NCI-H1417 (cell line): ENCODE results near the gene RBBP8NL.

ENCODE experiments used
- DNase-seq, 3 experiments: peaks; one replicate each; lab custom pipeline; 2025; lab: John Stamatoyannopoulos, UW

Gene RBBP8NL

DNA sequence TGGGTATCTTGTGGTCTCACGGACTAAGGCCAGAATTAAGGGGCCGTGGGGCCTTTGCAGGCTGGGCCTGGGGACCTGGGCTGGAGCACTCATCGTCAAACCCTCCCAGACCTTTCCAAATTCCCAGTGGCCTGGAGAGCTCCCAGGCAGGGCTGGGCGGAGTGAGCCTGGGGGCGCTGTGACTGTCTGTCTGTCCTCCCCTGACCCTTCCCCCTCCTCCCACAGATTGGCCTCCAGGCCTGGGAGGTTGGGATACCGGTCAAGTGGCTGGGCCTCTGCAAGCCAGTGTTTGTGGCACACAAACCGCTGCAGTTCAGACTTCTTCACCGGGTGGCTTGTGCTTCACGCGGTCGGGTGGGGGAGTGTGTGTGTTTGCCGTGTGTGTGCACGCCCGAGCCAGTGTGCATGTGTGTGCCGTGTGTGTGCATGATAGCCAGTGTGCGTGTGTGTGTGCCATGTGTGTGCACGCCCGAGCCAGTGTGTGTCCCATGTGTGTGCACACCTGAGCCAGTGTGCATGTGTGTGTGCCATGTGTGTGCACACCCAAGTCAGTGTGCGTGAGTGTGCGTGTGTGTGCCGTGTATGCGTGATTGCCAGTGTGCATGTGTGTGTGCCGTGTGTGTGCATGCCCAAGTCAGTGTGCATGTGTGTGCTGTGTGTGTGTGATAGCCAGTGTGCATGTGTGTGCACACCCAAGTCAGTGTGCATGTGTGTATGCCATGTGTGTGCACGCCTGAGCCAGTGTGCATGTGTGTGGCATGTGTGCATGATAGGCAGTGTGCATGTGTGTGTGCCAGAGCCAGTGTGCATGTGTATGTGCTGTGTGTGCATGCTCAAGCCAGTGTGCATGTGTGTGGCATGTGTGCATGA, 6.3 kb downstream of the RBBP8NL start:
- DNase-seq: no peak

DNA sequence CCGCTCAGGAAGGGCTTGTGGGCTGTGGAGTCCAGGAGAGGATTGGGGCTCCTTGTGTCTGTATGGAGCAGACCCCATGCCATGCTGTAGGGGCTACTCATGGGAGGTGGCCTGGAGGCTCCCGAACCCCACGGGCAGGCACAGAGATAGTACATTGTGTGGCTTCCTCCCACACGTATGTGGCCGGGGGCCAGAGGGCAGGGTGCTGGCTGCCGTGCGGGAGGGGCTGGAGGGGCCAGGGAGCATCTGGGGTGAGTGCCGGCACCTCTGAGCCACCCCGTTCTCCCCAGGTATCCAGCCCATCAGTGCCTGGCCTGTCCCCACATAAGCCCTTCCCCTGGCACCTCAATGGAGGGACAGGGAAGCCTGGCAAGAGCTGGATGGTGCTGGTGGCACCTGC, 7.6 kb downstream of the RBBP8NL start:
- DNase-seq: no peak

DNA sequence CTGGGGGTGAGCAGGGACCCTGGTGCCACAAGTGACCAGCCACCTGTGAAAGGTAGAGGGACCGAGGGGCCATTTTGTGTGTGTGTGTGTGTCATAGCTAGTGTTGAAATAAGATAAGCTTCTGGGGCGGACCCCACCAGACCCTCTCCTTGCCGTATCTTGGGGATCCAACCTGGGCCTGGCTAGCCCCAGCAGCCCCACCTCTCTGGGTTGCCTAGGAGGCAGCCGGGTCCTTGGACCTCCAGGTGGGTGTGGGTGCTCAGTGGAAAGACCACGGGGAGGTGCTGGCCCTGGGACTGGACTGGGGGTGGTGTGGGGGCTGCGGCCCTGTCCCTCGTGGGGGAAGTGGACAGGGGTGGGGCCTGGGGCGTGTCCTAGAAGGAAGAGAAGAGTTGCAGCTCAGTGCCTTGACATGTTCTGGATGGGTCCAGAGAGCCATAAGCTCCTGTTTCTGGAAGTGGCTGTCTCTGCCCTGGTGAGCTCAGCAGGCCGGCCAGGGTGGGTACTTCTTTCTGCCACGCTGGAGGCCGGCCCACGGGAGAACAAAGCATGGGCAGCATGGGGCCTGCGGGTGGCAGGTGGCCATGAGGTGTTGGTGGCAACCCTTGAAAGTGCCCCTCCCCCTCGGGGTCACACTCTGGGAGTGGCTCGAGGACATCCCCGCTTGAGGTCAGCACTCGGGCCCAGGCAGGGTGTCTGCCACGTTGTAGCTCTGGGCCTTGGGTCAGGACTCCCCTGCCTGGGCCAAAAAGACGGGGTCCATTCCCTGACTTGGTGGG, 8.4 kb downstream of the RBBP8NL start:
- no peak for DNase-seq

DNA sequence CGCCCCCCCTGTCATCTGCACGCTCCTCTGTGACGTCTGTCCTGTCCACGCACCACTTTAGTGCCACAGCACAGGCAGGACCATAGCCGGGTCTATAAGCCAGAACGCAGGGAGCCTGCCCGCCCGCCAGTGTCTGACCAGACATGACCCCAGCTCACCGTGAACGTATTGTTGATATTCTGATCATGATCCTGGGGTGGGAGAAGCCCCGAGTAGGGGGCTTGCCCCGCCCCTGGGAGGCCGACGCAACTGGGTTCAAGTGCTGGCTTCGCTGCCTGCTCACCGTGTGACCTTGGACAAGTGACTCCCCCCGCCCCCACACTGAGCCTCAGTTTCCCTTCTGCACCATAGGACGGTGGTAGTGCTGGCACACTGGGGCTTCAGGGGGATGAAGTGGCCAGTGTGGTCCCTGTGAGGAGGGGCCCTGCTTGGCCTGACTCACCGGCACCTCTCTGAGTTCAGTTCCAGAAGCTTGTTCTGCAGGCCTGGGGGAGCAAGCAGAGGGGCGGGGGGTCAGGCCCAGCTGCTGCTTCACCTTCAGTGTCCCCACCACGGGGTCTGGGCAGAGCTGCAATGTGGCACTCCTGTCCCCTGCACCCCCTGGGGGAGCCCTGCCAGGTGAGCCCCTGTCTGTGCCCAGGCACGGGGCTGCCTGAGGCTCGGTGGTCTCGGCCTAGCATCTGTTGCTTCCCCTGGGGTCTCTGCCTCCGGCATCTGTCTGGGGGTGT, 9.2 kb downstream of the RBBP8NL start:
- no peak for DNase-seq

DNA sequence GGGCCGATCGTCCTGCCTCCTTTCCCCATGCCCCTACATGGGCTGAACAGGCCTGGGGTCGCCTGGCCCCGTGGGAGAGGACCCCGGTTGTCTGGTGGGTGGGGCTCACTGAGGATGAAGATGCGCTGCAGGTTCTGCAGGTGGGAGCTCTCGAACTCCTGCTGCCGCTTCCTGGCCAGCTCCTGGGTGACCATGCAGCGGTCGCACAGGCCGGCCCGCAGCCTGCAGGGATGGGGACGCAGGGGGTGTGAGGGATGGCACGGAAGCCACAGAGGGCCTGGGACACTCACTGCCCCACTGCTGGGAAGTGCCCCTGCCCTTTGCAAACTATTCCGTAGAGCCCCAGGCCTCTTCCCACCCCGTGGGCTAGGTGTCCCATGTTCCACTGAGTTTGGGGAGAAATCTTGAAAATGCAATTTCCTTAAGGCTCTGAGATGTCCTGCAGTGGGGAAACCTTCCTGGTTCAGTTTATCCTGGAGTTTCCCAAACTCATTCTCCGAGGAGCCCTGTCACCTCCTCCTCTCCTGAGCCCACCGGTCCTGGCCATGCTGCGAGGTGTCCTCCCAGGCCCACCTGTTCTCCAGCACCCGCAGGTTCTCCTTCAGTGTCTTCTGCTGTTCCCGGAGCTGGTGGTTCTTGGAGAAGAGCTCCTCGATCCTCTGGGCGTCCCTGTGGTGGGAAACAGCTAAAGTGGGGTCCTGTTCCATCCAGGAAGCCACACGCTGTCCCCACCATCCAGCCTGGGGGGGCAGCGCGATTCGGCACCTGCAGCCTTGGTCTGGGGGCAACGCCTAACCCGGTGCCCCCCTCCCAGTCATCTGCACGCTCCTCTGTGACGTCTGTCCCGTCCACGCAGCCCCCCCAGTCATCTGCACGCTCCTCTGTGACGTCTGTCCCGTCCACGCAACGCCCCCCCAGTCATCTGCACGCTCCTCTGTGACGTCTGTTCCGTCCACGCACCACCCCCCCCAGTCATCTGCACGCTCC, 10.4 kb downstream of the RBBP8NL start:
- DNase-seq: no peak

DNA sequence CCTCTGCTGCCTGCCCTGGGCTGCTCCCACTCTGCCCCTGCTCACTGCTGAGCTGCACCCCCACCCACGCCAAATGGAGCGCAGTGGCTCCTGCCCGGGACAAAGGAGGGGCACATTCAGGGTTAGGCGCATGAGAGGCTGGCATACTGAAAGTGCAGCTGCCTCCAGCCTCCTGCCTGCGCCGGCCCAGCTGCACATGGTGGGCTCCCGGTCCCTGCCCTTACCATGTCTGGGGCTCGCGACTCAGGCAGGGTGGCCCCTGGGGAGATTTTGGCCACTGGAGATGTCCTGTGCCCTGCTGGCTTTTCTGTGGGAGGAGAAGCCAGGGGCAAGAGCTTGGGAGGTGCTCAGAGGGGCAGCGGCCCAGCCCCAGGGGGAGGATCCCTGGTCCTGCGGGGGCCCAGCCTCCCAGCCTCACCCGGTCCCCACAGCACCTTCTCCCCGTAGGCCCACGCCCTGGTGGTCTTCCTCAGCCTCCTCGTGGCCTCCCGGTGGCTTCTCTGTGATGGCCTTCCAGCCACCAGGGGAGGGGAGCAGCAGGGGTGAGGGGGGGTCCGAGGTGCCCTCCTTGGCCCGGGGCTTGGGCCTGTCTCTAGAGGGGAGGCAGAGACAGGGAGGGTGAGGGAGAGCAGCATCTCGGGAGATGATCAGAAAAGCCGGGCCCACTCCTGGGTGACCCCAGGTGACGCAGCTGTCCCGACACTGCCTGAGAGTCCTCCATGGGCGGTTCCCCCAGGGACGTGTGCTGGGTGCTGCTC, 11.8 kb downstream of the RBBP8NL start:
- no peak for DNase-seq

DNA sequence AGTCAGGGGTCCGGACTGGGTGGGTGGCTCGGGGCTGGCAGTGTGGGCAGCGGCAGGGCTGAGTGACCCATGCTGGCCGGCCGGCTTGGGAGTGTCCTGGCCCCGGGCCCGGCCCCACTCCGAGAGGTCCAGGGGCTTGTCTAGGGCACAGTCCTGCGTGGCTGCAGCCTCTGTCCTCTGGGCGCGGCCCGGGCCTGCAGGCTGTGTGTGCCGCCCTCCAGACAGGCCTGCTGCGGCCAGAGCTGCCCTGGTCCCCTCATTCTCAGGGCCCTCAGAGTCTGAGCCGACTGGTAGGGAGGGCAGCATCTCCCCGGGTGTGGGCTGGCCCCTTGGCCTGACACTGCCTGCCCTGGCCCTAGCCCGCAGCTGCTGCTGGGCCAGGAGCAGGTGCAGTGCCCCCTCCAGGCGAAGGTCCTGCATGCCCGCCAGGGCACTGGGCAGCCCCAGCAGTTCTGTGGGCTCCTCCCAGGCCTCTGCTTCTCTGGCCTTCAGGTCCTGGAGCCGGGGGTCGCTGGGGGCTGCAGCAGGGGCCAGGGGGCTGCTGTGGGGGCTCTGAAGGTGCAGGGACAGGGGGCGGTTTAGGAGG, 13.3 kb downstream of the RBBP8NL start:
- no peak for DNase-seq

DNA sequence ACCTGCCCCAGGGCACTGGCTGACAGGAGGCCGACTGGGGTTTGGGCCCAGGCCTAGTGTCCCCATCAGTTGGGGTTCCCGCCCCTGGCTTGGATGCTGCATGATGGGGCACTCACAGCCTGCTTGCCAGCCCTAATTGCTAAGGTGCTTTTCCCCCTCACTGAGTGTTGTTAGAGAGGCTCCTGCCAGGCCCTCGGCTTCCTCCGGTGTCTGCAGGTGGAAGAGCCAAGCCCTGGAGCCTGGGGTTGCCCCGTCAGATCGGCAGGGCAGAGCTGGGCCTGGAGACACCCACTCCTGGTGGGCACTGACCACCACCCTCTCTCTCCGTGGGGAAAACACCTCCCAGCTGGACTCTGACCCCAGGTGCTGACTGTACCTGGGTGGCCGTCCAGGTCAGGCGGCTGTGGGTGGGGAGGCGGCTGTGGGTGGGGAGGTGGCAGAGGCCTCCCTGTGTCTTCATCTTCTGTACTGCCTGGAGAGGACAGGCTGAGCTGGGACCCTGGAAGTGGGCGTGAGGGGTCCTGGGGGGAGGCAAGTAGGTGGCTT, 14.2 kb downstream of the RBBP8NL start:
- DNase-seq: no peak

DNA sequence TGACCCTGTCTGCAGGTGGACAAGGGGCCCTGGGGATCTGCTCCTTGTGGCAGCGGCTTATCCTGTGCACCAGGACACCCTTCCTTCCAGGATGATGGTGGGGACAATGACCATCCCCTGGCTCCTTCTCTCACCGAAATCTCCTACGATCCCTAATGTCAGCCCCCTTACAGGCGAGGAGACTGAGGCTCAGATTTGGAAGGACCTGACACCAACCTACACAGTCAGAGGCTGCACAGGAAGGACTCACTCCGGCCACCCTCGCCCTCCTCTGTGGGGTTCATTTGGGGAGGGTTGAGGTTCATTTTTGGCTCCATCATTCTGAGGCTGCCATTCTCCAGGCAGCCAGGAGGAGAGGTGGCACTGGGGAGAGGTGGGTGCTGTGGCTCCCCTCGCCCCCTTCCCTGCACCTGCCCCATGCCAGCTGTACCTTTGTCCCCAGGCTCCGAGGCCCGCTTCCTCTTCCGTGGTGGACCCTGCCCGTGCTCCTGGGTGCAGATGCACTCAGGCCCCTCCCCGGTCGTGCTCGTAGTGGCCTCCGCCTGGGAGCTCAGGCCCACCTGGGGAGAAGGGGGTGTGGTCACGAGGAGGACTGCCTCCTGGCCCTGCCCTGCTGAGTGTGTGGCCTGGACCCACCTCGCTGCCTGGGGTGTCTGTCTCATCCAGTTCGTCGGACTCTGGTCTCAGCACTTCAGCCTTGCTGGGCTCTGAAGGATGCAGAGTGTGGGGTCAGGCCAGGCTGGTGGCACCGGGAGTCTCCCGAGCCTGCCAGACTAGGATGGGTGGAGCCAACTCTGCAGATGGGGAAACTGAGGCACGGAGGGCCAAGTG, 14.9 kb downstream of the RBBP8NL start:
- DNase-seq: peak; percentile 31 to 62 (median 46)

DNA sequence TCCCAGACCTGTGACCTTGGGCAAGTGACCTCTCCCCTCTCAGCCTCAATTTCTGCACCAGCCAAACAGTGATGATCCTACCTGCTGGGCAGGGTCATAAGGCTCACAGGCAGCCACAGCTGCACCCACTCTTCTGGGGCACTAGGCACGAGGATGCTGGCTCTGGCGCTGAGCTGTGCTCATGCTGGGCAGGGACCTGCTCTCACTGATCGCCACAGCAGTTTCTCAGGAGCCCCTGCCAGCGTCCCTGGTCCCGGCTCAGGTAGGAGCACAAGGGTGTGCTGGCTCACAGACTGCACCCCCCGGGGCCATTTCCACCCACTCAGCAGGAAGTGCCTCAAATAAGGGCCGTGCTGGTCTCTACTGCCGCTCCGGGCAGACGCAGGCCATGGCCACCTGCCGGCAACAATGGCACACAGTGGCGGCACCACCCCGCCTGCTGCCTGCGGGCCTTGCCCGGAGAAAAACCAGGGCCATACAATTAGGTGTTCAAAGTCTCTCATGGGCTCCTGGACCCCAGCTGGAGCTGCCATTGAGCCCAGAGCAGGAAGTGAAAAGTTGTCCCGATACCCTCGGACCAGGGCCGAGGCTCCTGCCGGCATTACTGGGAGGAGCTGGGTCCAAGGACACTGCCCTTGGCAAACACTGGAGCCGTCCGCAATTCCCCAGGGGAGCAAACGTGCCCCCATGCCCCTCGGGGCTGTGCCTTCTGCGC, 15.7 kb downstream of the RBBP8NL start:
- peak in 2 of 3 experiments; percentile 83 for DNase-seq

DNA sequence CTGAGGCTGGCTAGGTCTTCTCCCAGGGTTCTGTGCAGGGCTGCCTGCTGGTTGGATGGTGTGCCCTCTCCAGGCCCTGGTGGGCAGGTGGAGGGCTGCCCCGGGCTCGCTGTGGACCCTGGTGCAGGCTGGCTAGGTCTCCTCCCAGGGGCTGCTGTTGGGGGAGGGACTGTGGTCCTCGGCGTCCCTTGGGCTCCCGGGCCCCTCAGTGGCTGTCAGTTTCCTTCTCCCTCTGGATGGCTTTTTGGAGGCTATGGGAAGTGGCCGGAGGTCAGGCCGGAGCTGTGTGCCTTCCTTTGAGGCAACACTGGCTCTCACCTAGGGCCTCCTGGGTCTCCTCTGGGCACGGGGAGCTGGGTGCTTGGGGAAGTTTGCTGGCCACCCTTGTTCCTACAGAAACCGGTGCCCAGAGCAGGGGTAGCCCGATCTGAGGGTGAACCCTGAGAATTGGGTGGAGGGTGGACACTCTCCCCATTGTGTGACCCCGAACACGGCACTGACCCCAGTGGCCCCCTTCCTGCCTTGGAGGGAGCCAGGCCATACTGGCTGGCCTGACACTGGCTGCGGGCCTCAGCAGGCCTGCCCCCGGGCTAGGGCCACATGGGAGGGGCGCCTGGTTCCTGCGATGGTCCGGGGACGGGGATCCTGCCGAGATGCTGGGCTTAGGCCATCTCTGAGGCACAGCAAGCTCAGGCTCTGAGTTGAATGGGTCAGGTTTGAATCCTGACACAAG, 16.4 kb downstream of the RBBP8NL start:
- DNase-seq: no peak

DNA sequence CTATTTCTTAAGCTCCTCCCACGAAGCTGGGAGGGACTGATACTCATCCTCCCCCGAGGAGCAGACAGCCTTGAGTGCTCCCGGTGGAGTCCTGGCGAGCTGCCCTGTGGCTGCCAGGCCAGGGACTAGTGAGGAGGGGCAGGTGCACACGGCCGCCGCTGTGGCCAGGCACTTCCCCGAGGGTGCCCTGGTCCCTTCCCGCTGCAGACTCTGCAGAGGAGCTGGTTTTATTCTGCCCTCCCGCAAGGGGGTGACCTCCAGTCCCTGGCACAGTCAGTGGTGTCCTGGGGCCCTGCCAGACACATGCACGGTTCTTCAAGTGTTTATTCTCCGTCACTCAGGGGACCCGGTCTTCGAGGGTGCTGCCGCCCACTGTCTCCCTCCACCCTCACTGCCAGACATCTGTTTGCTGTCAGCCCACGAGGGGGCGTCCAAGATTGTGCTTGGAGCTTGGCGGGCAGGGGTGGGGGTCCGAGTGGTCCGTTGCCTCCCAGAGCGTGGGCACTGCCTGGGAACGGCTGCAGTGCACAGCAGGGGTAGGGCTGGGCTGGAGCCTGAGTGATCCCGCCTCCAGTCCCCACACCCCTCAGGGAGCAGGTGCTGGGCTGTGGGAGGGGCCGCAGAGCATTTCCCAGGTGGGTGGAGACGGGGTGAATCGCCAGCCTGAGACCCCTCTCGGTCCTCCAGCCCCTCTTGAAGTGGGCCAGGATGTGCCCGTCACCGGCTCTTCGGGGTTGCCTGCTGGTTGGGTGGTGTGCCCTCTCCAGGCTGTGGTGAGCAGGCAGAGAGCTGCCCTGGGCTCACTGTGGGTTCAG, 17.2 kb downstream of the RBBP8NL start:
- DNase-seq: peak; percentile 87 to 91 (median 89)

DNA sequence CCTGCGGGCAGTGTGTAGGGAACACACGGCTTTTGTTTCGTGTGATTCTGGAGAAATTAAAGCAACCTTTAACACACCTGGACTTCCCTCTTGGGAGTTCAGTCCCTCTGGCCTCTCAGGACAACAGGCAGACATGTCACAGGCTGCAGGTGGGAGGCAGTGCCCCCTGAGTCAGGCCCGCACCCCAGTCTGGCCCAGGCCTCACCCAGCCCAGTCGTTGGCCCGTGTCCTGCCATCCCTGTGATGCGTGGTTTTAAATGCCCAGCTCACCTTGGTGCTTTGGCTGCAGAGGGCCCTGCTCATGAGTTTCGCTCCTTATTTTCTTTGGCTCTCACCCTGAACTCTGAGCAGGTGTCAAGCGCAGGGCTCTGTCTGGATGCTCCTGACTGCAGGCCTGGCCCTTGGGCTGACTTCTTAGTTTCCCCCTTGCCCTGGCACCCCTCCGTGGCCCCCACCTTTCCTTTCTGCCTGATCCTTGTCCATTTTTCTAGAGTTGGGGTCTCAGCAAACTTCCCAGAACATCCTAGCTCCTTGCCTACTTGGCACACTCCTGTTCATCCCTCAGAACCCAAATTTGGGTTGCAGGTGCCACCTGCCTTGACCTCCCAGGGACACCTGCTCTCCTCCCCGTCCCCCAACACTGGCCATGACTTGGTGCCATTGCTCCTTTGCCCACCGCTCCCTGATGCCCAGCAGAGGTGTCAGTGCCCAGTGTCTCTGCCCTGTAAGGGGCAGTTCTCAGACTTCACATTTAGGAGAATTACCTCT, 18.1 kb downstream of the RBBP8NL start:
- no peak for DNase-seq

DNA sequence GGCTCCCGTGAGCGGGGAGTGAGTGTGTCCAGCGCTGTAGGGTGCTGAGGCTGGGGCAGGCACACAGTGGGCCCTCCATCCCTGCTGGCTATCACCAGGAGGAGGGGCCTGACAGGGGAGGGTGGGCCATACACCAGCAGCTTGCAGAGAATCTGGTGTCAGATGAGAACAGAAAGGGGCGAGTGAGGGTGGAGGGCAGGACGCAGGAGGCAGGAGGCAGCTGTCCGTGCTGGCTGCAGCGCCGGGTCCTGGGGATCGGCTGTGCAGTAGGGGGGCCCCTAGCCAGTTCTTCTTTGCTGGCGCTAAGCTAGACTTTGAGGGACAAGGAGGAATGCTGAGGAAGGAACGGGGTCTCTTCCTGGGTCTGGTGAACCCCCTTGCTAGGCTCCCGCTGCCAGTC, 18.7 kb downstream of the RBBP8NL start:
- DNase-seq: no peak

DNA sequence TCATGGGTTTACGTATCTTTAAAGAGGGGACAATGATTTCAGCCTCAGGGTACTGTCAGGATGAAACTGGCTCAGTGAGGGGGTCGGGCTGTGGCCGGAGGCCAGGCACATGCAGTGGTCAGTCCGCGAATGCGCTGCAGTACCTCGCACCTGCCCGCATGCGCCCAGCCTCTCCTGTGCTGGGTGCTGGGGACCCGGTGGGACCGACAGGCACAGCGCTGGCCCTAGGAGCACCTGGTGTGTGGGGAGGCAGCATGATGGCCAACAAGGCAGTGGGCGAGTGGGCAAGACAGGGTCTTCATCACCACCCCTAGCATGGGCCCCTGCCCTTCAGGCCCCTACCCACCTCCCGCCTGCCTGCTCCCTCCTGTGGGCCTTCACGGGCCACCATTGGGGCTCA, 19.3 kb downstream of the RBBP8NL start:
- DNase-seq: no peak
